NCI-H2227 treated with DMSO at 0.1 percent for 48 hours (cell line): ENCODE measurements around the gene EEFSEC.

Experiments
- DNase-seq: peaks from one replicate; lab custom pipeline; 2025; lab: John Stamatoyannopoulos, UW

EEFSEC gene

GRCh38 chr3:128242818-128243601 is 89.7 kb downstream of the EEFSEC start:
- no peak for DNase-seq

DNA sequence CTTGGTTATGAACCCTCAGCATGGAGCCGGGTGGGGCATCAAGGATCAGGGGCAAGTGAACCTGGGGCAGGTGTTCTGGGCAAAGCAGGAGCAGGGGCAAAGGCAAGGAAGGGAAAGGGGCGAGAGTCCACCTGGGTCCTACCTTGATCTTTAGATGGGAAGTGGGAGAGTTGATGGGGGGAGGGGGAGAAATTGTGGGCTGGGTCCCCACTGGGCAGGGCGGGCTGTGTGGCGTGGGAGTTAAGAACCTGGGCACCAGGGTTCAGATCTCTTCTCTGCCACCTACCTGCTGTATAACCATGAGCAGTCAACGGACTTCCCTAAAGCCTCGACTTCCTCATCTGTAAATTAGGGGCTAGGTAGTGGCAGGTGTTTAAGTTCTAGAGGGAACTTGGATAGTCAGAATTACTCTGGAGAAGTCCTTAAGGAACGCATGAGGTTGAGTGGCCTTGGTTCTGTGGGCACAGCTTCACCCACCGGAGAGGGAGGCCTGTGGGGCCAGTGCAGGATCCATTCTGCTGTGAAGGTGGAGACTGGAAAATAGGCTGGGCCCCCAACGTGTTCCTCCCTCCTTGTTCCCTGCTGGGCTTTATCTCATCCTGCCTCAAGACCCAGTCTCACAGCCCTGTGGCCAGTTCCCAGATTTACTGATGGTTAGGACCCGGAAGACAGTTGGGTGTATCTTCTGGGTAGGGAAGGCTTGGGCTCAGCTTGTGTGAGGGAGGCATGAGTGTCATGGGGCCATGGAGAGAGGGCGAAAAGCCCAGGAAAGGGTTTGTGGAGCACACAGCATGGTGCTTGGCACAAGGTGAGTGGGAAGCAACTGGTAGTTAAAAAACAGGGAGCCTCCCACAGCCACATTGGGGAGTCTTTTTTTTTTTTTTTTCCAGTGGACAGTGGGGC is 90.6 kb downstream of the EEFSEC start:
- no peak for DNase-seq

GRCh38 chr3:128245460-128245859 is 92.2 kb downstream of the EEFSEC start:
- no peak for DNase-seq

GRCh38 chr3:128247666-128248409 is 94.6 kb downstream of the EEFSEC start:
- DNase-seq, result no peak

DNA sequence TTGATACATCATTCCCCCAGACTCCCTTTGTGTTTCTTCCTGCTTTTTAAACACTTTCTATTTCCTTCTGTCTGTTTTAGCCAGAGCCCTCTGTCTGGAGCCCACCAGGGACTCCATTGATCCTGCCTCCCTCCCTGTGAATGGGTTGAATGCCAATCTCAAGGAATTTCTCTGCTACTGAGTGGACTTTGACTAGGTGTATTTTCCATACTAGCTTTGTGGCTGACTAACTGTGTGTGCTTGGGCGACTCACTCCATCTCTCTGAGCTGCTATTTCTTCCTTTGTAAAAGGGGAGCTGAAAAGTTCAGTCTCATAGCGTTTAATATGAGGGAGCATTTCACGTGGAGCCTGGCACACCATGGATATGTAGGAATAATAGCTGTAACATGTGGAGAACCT is 98.8 kb downstream of the EEFSEC start:
- no peak for DNase-seq

DNA sequence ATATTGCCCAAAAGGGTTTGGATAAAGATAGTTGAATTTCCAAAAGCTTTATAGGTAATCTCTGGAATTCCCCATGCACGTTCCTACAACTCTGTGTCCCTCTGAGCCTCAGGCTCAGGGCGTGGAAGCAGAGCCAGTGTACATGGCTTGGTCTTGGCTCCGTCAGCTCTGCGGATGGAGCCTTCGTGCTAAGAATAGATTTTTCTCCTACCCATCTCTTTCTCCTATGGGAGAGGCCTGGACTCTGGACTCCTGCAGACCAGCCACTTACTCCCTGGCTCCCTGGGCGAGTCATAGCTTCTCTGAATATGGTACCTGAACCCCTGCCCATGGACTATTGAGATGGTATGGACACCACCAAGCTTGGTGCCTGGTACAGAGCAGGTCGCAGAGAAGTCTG is 99.9 kb downstream of the EEFSEC start:
- DNase-seq, result no peak

DNA sequence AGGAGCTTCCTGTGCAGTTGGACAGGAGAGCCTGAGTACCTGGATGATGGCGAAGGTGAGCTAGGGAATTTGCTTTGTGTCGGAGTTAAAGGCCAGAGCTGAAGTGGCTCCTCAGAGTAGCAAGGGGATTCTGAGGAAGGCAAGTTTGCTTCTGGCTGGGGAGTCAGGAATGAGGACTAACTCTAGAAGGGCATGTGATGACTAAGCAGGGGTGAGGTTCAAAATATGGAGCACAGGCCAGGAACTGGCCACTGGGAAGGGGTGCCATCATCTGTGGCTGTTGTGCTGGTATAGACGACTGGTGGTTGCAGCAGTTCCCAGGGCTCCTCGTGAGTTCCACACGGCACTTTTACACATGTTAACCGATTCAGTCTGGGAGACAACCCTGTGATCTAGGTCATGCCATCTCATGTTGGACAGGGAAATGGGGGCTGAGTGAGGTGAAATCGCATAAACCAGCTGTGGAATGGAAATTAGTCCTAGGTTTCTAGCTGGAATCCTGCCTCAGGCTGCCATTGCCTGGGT is 100.8 kb downstream of the EEFSEC start:
- DNase-seq, result no peak

DNA sequence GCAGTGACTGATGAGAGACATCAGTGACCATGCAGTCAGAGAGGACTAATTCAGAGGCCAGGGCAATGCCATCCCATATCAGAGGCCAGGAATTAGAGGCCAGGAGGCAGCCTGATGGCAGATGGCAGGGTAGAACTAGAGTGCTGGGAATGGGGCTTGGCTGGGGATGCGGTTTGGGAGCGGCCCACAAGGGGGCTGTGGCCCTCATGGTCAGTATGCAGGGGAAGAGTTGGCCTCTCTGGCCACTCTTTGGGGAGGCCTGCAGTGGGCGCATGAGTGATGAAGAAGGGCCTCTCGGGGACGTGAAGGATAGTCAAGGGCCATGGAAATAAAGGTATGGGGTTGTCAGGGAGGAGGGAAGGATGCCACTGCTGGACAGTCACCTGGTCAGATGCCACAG is 101.7 kb downstream of the EEFSEC start:
- no peak for DNase-seq

DNA sequence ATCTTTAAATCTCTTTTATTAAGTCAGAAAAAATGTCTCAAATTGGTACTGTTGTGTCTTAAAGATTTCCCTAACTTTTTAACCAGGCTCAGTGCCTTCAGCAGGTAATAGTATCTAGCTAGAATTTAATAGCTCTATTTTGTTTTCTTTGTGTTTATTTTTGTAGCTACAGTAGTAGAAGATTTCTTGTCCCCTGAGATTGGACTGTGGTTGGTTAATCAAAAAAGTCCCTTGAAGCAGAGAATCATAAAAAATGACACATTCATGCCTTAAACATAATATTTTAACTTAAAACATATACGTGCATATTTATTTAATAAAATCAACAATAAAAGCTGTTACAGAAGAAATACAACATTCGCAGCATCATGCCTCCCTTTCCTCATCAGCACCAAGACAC is 102.8 kb downstream of the EEFSEC start:
- DNase-seq, result no peak

- DNase-seq, result no peak
These were observed 104.4 kb downstream of the EEFSEC start for GRCh38 chr3:128257632-128258031.

DNA sequence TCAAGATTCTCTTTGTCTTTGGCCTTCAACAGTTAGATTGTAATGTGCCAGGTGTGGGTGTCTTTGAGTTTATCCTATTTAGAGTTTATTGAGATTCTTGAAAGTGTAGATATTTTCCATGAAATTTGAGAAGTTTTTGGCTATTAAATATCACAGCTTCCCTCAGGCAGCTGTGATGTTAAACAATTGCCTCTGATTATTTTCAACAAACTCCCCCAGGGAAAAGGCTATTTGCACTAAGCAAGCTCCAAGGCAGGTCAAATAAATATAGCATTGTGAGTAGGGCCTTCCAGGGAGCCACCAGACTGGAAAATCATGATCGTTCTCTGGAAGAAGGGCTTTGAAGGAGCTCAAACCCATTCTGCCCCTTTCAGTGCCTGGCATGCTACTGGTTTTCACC is 107.0 kb downstream of the EEFSEC start:
- no peak for DNase-seq

DNA sequence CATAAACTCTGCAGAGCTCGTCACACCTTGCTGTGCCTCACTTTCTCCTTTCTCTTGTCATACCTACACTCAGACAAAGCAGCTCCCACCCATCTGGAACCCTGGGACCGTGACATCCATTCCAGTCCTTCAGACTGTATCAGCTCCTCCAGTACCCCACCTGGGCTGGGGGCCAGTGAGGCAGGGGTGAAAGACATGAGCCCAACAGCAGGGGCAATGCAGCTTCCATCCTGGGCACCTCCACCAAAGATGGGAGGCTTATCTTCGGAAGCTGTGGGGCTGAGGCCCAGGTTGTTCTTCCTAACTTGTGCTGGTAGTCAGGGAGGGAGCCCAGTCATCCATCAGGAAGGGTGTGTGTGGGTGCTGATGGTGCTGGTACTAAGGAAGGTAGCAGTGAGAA is 109.2 kb downstream of the EEFSEC start:
- DNase-seq, result no peak

DNA sequence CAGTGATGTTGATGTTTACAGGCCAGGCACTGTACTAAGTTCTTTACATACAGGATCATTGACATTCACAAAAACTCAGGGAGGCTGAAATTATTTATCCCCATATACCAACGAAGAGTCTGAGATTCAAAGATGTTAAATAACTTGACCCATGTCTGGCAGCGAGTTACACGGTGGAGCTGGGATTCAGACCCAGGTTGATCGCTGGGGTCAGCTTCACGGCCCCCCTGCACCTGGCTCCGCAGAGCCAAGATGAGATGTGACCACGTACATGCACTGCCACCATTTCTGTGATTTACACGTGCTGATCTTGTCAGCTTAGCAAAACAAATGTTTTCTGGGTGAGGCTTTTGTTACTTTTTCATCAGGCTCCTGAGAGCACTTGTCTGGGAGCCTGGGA is 109.8 kb downstream of the EEFSEC start:
- DNase-seq, result no peak

GRCh38 chr3:128263946-128264345 is 110.7 kb downstream of the EEFSEC start:
- no peak for DNase-seq

- no peak for DNase-seq
These were observed 113.2 kb downstream of the EEFSEC start for GRCh38 chr3:128266453-128266852.

DNA sequence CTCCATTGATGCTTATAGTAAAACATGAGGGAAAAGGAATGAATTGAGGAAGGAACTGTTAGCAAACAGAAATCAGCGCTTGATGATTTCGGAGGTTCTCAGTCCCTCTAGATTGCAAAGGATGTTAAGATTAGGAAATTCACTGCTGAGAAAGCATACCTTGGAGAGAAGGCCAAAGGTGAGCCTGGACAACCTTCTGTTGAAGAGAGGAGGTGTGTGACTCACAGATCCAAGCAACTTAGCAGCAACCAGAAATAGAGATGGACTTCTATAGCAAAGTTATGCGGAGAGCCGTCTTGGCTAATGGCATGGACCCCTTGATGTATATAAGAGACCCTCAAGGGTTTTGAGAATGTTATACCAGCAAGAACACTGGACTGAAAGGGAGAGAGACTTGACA is 114.3 kb downstream of the EEFSEC start:
- DNase-seq, result no peak

DNA sequence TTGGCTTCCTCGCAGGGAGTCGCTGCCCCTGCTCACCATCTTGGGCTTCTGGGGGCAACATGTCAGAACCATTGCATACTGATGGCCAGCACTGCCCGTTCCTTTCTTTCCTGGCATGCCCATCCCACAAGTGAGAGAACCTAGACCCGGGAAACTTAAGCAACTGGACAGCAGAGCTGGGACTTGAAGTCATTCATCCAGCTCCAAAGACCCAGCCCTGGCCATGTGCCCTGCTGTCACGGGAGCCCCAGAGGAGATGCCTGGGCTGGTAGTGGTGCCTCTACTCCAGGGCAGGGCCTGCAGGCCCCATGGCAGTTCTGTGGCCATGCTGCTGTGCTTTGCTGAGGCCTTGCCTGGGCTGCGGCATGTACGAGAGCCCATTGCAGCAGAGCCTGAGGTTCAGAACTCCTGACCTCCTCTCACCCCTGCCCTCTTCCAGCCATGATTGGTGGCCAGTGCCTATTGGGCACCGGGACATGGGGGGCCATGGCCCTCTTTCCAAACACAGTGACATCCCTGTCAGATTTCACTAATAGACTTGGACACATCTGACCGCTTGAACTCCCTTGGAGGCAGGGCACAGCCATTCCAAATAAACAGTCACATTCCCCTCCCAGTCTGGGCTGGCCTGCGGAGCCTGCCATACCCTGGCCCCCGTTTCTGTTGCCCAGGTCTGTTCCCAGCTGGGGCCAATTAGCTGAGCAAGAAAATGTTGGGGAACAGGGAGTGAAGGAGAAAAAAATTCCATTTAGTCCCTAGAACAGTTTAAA is 115.9 kb downstream of the EEFSEC start:
- no peak for DNase-seq

DNA sequence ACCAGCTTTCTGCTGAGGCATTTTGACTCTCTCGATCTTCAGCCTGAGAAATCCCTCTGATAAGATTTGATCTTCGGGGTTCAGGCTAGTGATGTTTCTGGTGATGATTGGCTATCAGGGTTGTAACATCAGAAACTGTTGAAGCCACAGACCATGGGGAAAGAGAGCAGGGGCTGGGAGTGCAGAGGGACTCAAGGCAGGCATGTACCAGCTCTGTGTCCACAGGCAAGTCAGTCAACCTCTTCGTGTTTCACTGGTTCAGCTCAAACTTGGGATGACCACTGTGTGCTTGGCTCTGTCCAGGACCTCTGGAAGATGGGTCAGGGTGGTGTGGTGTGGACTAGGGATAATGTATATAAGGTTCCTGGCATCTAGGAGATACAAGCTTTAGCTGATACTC is 116.5 kb downstream of the EEFSEC start:
- no peak for DNase-seq

- no peak for DNase-seq
These were observed 117.5 kb downstream of the EEFSEC start for GRCh38 chr3:128270559-128271492.

DNA sequence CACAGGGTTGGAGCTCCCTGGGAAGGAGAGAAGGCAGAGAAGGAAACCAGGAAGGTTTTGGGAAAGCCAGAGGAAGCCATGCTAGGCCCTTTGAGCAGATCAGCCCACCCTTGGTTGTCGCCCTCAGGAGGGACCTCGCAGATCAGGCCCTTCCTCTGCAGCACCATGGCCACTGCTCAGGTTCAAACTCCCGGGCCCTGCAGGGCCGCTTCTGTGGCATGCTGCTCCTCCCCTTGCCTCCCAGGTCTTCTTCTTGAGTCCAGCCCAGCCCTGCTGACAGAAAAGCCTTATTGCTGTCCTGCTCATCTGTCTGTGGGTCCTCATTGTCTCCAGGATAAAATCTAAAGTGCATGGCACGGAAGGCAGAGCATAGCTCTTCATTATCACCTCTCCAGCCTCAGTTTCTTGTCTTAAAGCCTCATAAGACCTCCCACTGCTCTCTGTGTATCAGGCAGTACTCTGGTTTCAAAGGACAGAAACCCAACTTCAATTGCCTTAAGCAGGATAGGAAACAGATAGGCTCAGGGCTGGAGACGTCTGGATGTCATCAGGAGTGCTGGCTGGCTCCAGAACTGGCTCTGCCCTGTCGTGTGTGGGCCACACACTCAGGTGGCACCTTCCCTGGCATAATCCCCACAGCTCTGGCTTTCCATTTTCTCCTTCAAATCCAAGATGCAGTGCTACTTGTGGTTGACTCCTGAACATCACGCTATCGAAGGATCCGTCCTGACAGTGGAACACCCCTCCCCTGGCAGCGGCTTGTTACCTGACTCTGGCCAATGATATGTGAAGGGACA is 118.5 kb downstream of the EEFSEC start:
- no peak for DNase-seq
